Measurements from ENCODE around the gene NKX2-8. TPM values are rescaled to one million over a fixed set of nuclear protein-coding genes. Genes with fewer than 3 reads are reported as not detected.
"Not testable (repeated sequence)": the region's sequence is repeated elsewhere in the genome, so short reads cannot be mapped to it uniquely, and the experiment has no call there.

NKX2-8 gene
- total RNA-seq, 1 donor from 2014 or later, result not detected

DNA sequence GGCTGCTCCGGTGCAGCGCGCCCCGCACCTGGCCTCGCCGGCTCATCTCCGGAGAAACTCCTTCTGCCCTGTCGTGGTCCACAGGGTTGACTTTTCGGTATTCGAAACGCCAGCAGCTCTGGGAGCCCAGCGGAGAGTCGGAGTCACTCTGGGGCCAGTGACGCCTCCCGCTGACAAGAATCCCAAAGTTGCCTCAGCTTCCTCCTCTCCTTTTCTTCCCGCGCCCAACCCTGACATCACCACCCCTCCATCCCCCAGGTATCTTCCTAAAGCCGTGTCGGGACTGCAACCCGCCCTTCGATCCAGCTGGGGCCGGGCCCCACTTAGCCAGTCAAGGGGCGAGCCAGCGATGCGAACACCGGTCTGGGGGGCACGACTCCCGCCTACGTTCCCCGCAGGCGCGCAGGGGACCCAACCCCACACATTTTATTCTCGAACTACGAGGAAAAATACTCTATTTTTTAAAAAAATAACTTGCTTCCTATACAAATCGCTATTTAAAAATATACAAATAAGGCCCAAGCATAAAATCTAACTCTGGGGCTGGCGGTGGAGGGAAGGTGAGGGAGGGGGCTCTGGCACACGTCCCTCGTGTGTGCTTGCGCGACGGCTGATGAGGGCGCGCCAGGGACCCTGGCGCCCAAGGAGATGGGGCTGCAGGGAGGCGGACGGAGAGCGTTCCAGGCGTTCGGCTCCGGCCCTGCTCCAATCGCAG lies 2.1 kb downstream of the NKX2-8 start:
- DNase-seq (ENCODE audit: low spot score), result no peak

- DNase-seq (ENCODE audit: low spot score), result no peak
Measured at GRCh38 chr14:36579573-36580140, 2.8 kb downstream of the NKX2-8 start.

DNA sequence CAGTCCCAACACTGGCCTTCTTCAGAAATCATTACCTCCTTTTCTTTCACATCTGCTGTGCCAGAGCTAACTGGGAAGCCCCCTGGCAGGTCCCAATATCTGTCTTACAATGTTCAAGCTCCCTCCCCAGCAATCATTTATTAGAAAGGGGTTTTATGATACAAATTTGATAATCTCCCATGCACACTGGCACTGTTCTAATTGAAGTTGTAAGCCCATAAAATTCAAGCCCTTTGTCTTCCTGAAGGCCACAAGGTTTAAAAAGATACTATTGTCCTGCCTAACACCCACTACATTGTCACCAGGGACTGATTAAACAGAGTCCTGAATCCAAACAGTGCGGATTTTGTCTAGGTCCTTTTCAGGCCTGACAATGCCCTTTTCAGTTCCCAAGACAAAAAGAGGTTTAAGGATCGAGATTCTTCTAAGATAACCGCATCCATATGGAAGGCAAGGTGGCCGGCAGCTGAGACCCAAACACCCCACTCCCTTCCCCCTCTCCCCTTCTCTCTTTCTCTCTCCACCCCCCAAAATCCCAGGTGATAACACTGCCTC lies 3.3 kb downstream of the NKX2-8 start:
- DNase-seq (ENCODE audit: low spot score), result no peak

GRCh38 chr14:36570065-36570464 lies 12.3 kb downstream of the NKX2-8 start:
- no peak for DNase-seq (ENCODE audit: low spot score)

GRCh38 chr14:36556811-36557433 lies 25.5 kb downstream of the NKX2-8 start:
- no peak for DNase-seq (ENCODE audit: low spot score)

DNA sequence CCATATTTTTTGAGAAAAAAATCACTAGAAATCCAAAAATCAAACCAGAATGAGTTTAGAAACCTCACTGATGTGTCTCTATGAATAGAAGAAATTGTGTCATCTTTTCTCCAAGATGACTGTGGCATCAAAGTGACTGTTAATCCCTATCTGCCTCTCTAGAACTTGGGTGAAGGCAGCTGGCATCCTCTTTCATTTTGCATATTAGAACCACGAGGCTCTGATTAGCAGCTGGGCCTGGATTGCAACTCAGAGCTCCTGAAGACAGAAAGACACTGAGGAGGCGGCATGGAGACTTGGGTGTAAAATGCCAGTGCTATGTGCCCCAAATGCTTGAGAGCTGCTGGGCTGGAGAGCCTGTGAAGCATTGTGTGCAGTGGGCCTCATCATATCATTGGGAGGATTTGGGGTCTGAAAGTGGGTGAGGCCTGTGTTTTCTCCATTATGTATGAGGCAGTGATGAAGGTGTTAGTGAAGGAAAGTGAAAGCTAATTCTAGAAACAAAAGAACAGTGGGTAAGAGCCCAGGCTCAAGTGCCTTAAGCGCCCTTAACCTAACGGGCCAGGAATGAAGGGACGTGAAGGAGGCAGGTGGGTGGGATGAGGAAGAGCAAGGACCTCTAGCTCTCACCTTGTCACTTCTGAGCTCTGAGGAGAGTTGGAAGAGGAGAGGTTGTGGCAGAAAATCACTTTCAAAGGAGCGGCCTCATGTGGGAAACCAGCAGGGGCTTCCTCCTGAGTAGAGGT lies 26.2 kb downstream of the NKX2-8 start:
- DNase-seq (ENCODE audit: low spot score), result no peak

DNA sequence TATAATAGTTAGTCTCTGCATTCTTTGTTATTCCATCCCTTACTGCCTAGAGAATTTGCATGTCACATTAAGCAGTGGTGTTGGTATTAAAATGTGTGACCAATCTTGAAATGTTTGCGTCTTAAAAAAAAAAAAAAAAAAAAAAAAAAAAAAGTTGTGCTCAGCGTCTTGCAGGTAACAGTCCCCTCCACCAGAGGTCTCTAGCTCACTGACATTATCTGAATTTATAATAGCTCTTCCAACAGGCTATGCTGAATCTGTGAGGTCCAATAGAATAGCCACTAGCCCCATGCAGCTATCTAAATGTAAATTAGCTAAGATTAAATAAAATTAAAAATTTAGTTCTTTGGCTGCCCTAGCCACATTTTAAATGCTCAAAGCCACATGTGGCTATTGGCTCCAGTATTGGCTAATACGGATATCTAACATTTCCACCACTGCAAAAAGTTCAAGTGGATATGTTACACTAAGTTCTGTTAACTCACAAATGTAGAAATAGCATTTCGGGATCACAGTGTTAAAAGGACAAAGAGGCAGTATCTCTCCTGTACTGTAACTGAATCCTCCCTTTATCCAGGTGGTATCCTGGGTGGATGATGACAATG lies 28.7 kb downstream of the NKX2-8 start:
- DNase-seq (ENCODE audit: low spot score), result no peak

GRCh38 chr14:36550899-36551298 lies 31.5 kb downstream of the NKX2-8 start:
- no peak for DNase-seq (ENCODE audit: low spot score)

DNA sequence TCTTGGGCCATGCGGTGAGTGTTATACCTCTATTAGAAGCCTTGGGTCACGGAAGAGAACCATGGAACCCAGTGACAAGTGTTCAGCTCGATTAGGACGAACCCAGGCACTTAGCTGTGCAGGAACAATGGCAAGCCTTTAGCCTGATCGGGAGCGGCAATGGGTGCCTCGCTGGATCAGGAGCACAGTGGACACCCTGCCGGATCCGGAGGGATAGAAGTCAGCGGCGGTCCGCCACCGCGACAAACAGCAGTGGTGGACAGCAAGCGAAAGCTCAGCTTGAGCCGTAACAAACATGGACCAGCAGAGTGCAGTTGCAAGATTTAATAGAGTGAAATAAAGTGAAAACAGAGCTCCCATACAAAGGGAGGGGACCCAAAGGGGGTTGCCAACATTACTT lies 38.1 kb downstream of the NKX2-8 start:
- not testable (repeated sequence) for DNase-seq (ENCODE audit: low spot score)

GRCh38 chr14:36538051-36538450 lies 44.4 kb downstream of the NKX2-8 start:
- no peak for DNase-seq (ENCODE audit: low spot score)

Other genes with a start within 250 kb of the NKX2-8 start
- not detected for gene NKX2-1, start 62.4 kb downstream of the NKX2-8 start, total RNA-seq
- 2.1 TPM for gene PAX9, start 79.2 kb upstream of the NKX2-8 start, total RNA-seq